GM18858 (cell line): ENCODE results near the gene POM121L12.

ENCODE experiments used
- ATAC-seq: cut with Tn5 transposase; IDR thresholded peaks from one replicate; pipeline ENCODE4 v1.9.1; 2021; ENCODE audit not compliant: unreplicated experiment

The POM121L12 gene

DNA sequence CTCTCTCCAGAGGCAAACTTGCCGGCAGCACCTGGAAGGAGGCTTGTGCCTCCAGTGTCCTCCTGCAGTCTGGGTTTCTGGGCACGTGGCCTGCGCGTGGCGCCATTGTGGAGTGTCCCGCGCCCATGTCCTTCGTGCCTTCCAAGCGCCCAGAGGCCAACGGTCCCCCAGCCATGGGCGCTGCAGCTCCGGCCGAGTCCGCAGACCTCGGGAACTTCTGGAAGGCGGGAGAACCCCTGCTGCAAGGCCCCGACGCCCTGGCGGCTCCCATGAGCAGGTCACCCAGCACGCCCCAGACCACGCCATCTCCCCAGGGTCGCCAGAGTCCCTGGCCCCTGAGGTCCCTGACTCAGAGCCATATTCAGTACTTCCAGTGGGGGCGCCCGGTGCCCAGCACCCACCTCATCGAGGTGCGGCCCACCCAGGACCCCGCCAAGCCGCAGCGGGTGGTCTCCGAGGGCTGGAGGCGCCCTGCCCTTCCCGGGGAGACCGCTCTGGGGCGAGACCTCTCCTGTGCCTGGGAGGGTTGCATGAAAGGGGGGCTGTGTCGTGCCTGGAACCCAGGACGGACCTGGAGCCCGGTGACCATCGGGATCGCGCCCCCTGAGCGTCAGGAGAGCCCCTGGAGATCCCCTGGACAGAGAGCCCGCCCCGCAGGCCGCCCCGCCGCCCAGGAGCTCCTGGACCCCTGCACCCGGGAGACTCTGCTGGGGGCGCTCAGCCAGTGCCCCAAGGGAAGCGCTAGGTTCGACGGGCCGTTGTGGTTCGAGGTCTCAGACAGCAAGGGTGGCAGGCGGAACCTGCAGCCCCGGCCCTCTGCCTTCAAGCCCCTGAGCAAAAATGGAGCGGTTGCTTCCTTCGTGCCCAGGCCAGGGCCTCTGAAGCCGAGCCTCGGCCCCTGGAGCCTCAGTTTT, at the start of gene POM121L12:
Gene POM121L12, plus strand, starts transcription at position 135 of the 914 bp plus-strand sequence. Its CDS starts 39 bp downstream, at position 174.
- no peak for ATAC-seq

- no peak for ATAC-seq
These were observed 43.4 kb upstream of the POM121L12 start for GRCh38 chr7:52992001-52992400.

- no peak for ATAC-seq
These were observed 42.8 kb upstream of the POM121L12 start for GRCh38 chr7:52992479-52993162.

DNA sequence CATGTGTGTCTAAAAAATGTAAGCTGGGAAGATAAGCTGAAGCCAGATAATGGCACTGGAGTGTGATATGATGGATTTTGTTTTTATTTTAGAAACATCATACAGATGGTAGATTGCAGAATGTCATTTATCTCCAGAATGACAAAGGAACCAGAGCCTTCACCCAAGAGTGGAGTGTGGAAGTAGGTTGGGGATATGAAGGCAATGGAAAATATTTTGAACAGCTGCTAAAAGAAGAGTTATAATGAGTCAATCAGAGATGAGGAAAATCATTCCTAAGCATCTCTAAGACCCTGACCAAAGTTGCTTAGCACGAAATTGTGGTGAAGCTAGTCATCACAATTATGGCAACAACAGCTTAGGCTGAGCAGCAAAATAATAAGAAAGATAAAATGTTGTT, 39.8 kb upstream of the POM121L12 start:
- ATAC-seq: no peak

GRCh38 chr7:53001221-53001620, 34.2 kb upstream of the POM121L12 start:
- no peak for ATAC-seq

- ATAC-seq: no peak
These were observed 33.0 kb upstream of the POM121L12 start for GRCh38 chr7:53002389-53002788.

GRCh38 chr7:53003653-53004445, 31.6 kb upstream of the POM121L12 start:
- ATAC-seq: no peak

DNA sequence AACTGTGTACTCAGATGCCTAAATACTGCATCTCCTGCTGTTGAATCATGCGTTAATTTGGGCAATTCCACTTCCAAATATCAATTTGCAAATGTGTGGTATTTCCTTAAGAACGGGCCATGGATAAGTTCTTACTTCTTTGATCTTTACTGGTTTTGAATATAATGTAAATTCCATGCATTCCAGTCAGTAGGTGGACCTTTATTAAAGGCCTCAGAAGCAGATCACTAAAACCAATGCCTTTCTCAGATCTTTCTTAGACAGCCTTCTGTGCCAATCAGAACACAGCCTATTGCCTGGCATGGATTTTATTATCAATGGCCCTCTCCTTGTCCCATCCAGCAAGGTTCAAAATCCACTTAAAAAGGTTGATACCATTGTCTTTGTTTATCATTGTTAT, 21.5 kb upstream of the POM121L12 start:
- ATAC-seq: no peak

DNA sequence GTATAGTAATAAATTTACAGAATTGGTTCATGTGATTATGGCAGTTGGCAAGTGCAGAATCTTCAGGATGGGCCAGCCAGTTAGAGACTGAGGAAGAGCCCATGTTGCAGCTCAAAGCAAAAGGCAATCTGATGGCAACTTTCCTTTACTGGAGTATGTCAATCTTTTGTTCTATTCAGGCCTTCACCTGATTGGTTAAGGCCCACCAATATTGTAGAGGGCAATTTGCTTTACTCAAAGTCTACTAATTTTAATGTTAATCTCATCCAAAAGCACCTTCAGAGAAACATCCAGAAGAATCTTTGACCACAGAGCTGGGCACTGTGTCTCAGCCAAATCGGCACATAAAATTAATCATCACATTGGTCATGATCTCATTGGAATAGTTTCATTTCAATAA, 20.0 kb upstream of the POM121L12 start:
- no peak for ATAC-seq

DNA sequence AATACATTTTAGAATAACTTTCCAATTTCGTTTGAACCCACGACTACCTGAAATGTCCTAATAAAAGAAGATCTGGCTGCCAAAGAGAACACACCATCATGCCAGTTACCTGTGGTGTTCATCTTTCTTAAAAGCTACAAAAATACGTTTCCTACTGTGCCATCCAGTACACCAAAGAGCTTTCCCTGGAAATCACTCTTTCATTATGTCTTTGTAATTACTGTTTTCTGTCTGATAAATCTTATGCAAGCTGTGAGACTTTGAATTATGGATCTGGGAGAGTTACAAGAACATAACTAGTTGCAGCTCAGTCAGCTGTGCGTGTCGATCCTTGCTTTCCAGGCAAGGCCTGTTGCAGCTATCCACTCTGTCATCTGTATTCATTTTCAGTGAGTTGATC, 12.5 kb upstream of the POM121L12 start:
- ATAC-seq: no peak

GRCh38 chr7:53048638-53049037, 13.2 kb downstream of the POM121L12 start:
- no peak for ATAC-seq

DNA sequence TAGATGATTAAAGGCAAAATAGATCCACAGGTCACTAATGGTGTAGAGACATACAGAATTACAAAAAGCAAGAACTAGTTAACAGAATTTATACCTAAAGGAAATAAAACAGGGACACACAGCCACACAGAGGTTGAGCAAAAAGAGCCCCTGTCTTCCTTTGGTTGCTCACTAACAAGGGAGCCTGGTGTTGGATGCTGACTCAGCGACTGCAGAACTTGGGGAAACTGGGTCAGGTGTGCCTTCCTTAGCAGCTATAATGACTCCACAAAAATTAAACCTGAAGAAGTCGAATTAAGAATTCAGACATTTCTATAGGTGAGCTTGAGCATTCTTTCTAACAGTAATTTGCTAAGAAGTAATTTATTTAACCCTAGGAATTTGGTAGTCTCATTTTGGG, 15.0 kb downstream of the POM121L12 start:
- ATAC-seq: no peak

- ATAC-seq: no peak
These were observed 24.2 kb downstream of the POM121L12 start for GRCh38 chr7:53059591-53059990.

DNA sequence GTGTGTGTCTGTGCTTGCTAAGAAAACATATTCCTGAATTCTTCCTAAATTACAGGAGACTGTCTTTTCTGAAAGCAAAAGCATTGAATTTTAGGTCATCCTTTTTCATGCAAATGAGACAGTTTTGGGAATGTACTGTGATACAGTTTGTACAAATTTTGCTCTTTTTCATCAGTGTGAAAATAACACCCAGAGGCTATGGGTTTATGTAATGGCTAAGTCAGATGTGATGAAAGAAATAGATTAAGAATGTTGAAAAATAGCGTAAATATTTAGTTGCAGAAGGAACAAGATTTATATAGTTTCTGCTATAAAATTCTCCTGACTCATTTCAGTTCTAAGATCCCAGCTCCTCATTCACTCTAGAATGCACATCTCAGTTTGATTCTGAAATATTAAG, 24.6 kb downstream of the POM121L12 start:
- no peak for ATAC-seq

DNA sequence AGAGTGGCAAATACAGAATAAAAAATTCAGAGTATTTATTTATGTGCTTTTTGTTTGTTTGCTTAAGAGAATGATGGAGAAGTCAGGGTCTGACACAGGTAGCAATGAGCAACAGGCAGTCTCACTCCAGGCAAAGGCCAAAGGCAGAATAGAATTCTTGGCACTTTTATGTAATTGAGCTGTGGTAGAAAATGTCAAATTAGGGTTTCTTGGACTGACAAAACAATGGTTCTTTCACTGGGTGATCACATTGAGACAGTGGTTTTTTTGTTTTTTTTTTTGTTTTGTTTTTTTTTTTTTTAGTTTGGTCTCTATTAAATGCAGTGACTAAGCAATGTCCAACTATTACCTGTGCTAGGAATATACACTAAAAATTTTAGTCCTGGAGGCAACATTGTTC, 27.4 kb downstream of the POM121L12 start:
- ATAC-seq: no peak

DNA sequence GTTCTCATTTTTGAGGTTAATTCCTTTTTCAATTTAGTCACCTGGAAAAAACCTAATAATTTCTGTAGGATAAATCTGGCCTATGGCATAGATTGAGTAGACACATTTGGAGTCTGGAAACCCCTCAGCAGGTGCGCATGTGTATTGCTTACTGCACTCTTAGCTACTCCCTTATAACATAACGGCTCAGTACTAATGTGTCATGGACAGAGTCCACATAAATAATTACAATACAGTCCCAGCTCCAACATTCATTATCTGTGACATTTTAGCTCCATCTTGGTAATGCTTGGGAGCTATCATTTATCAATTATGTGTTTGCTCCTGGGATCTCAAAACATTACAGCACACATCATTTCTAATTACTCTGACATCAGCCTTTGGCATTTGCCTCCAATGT, 33.2 kb downstream of the POM121L12 start:
- no peak for ATAC-seq

- ATAC-seq: no peak
These were observed 35.5 kb downstream of the POM121L12 start for GRCh38 chr7:53070883-53071282.
